ENCODE measurements around the gene ATP5F1E. TPM values are rescaled to one million over a fixed set of nuclear protein-coding genes. Genes with fewer than 3 reads are reported as not detected.

ATP5F1E gene
- total RNA-seq, 1 experiment from 2014 or later = 41.1 TPM

DNA sequence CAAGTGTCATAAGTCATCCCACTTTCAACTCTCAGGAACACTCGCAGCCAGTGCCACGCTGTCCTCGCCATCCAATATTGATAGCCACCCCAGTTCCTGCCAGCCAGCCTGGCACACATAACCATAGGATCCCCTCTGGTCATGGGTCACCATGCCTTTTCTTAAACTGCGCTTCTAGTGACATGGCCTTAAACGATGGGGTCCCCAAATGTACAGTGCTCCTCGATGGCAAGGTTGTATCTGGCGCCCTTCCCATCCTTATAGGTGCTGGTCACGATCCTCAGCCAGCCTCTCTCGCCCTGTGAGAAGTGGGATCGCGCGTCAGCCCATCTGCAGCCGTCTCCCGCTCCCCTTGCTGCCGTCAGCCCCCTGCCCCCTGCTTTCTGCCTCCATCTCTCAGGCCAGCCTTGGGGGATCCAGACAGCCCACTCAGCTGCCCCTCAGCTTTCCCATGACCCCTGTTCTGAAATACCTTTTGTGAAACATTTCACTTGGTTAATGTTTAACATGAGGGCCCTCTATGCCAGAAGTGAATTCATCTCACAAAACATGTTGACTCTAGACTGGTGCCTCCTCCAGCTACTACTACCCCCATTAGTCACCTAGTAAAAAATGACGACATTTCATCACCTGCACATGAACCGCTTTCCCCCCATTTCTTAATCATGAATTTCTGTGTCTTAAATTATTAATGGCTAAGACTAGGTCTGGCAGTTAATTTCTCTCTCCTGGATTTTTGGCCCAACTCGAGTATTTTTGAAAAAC, 36.5 kb downstream of the ATP5F1E start:
- DNase-seq (ENCODE audit: low spot score) (no peak), ATAC-seq (no peak)
- H3K4me3 Mint-ChIP-seq = no peak overlapping the region
- H3K27me3 Mint-ChIP-seq (ENCODE audit: low read depth) = no peaks in the 10 kb centered on the region
- H3K4me1 Mint-ChIP-seq = no peaks in the 10 kb centered on the region
- CTCF ChIA-PET = no interaction called here
- POLR2A ChIA-PET = interaction anchor here (1.0 kb wide), 1 partner anchor 13 kb away, joined by 8 read pairs; no protein-coding TSS in a partner anchor
- no peaks in the 10 kb centered on the region for H3K9me3 Mint-ChIP-seq
- peaks cover 58% of the 10 kb centered on the region for H3K36me3 Mint-ChIP-seq
- no peak overlapping the region for H3K27ac Mint-ChIP-seq
- TF ChIP-seq CREB1 (CRISPR knock-in tag; IDR thresholded peaks at IDR 0.05) (no peak), TEAD4 (CRISPR knock-in tag; IDR thresholded peaks at IDR 0.05) (no peak), CREM (CRISPR knock-in tag; IDR thresholded peaks at IDR 0.05) (no peak), GABPB1 (CRISPR knock-in tag; IDR thresholded peaks at IDR 0.05) (peak; percentile 86), TP53 (CRISPR knock-in tag; IDR thresholded peaks at IDR 0.05) (no peak), TEAD1 (CRISPR knock-in tag; IDR thresholded peaks at IDR 0.05) (no peak)

DNA sequence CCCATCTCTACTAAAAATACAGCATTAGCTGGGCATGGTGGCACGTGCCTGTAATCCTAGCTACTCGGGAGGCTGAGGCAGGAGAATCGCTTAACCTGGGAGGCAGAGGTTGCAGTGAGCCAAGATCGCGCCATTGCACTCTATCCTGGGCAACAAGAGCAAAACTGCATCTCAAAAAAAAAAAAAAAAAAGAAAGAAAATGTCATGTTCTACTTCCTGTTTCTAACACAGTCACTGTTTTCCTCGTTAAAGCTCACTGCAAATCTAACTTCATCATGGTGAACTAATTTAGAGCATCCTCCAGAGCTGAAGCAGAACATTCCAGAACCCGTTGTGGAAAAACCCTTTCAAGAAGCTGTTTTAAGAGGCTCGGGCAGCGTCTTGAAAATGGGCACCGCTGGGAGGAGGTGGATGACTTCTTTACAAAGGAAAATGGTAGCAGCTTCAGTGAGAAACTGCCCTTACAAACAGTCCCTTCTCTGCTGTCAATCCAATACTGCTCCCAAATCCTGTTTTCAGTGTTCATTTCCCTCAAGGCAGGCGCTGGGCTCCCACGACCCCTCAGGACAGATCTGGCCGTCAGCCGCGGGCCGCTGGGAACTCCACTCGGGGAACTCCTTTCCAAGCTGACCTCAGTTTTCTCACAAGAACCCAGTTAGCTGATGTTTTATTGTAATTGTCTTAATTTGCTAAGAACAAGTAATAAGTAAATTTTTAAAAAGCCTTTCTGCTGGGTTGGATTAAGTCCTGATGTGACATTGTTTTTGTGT, 37.6 kb downstream of the ATP5F1E start:
- POLR2A ChIA-PET = interaction anchor here (0.7 to 1.0 kb wide), 3 partner anchors 14 to 95 kb away, joined by 3 to 8 read pairs (median 4); no protein-coding TSS in a partner anchor
- H3K27ac Mint-ChIP-seq = no peak overlapping the region
- CTCF ChIA-PET = no interaction called here
- peaks cover 65% of the 10 kb centered on the region for H3K36me3 Mint-ChIP-seq
- no peaks in the 10 kb centered on the region for H3K27me3 Mint-ChIP-seq (ENCODE audit: low read depth)
- ATAC-seq = no peak
- no peak overlapping the region for H3K4me3 Mint-ChIP-seq
- no peaks in the 10 kb centered on the region for H3K4me1 Mint-ChIP-seq
- no peaks in the 10 kb centered on the region for H3K9me3 Mint-ChIP-seq
- DNase-seq (ENCODE audit: low spot score) = no peak
- TF ChIP-seq ZNF423 (CRISPR knock-in tag; IDR thresholded peaks at IDR 0.05) = no peak
- TF ChIP-seq KAT7 (CRISPR knock-in tag; IDR thresholded peaks at IDR 0.05; ENCODE audit: borderline replicate concordance) = no peak
- TF ChIP-seq, protein P1, sequence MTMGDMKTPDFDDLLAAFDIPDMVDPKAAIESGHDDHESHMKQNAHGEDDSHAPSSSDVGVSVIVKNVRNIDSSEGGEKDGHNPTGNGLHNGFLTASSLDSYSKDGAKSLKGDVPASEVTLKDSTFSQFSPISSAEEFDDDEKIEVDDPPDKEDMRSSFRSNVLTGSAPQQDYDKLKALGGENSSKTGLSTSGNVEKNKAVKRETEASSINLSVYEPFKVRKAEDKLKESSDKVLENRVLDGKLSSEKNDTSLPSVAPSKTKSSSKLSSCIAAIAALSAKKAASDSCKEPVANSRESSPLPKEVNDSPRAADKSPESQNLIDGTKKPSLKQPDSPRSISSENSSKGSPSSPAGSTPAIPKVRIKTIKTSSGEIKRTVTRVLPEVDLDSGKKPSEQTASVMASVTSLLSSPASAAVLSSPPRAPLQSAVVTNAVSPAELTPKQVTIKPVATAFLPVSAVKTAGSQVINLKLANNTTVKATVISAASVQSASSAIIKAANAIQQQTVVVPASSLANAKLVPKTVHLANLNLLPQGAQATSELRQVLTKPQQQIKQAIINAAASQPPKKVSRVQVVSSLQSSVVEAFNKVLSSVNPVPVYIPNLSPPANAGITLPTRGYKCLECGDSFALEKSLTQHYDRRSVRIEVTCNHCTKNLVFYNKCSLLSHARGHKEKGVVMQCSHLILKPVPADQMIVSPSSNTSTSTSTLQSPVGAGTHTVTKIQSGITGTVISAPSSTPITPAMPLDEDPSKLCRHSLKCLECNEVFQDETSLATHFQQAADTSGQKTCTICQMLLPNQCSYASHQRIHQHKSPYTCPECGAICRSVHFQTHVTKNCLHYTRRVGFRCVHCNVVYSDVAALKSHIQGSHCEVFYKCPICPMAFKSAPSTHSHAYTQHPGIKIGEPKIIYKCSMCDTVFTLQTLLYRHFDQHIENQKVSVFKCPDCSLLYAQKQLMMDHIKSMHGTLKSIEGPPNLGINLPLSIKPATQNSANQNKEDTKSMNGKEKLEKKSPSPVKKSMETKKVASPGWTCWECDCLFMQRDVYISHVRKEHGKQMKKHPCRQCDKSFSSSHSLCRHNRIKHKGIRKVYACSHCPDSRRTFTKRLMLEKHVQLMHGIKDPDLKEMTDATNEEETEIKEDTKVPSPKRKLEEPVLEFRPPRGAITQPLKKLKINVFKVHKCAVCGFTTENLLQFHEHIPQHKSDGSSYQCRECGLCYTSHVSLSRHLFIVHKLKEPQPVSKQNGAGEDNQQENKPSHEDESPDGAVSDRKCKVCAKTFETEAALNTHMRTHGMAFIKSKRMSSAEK (CRISPR knock-in tag; IDR thresholded peaks at IDR 0.05; ENCODE audit: borderline replicate concordance) = no peak
- TF ChIP-seq NR2C2 (CRISPR knock-in tag; IDR thresholded peaks at IDR 0.05) = no peak
- TF ChIP-seq OVOL2 (CRISPR knock-in tag; IDR thresholded peaks at IDR 0.05; ENCODE audit: borderline replicate concordance) = no peak
- no peak for TF ChIP-seq SP1 (CRISPR knock-in tag; conservative IDR thresholded peaks at IDR 0.05)
- no peak for TF ChIP-seq JAZF1 (CRISPR knock-in tag; IDR thresholded peaks at IDR 0.05)
- no peak for TF ChIP-seq TEAD4 (CRISPR knock-in tag; IDR thresholded peaks at IDR 0.05)
- no peak for TF ChIP-seq NFYB (CRISPR knock-in tag; conservative IDR thresholded peaks at IDR 0.05; ENCODE audit: low read depth)
- TF ChIP-seq, protein P2, sequence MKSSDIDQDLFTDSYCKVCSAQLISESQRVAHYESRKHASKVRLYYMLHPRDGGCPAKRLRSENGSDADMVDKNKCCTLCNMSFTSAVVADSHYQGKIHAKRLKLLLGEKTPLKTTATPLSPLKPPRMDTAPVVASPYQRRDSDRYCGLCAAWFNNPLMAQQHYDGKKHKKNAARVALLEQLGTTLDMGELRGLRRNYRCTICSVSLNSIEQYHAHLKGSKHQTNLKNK (CRISPR knock-in tag; IDR thresholded peaks at IDR 0.05) = no peak
- TF ChIP-seq, protein P3, sequence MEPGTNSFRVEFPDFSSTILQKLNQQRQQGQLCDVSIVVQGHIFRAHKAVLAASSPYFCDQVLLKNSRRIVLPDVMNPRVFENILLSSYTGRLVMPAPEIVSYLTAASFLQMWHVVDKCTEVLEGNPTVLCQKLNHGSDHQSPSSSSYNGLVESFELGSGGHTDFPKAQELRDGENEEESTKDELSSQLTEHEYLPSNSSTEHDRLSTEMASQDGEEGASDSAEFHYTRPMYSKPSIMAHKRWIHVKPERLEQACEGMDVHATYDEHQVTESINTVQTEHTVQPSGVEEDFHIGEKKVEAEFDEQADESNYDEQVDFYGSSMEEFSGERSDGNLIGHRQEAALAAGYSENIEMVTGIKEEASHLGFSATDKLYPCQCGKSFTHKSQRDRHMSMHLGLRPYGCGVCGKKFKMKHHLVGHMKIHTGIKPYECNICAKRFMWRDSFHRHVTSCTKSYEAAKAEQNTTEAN (CRISPR knock-in tag; IDR thresholded peaks at IDR 0.05) = no peak
- no peak for TF ChIP-seq ZNF396 (CRISPR knock-in tag; IDR thresholded peaks at IDR 0.05; ENCODE audit: borderline replicate concordance)
- TF ChIP-seq, protein P4, sequence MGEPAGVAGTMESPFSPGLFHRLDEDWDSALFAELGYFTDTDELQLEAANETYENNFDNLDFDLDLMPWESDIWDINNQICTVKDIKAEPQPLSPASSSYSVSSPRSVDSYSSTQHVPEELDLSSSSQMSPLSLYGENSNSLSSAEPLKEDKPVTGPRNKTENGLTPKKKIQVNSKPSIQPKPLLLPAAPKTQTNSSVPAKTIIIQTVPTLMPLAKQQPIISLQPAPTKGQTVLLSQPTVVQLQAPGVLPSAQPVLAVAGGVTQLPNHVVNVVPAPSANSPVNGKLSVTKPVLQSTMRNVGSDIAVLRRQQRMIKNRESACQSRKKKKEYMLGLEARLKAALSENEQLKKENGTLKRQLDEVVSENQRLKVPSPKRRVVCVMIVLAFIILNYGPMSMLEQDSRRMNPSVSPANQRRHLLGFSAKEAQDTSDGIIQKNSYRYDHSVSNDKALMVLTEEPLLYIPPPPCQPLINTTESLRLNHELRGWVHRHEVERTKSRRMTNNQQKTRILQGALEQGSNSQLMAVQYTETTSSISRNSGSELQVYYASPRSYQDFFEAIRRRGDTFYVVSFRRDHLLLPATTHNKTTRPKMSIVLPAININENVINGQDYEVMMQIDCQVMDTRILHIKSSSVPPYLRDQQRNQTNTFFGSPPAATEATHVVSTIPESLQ (CRISPR knock-in tag; IDR thresholded peaks at IDR 0.05) = no peak
- TF ChIP-seq PRRX2 (CRISPR knock-in tag; IDR thresholded peaks at IDR 0.05) = no peak
- no peak for TF ChIP-seq ZNF219 (CRISPR knock-in tag; IDR thresholded peaks at IDR 0.05; ENCODE audit: borderline replicate concordance)
- TF ChIP-seq, protein P5, sequence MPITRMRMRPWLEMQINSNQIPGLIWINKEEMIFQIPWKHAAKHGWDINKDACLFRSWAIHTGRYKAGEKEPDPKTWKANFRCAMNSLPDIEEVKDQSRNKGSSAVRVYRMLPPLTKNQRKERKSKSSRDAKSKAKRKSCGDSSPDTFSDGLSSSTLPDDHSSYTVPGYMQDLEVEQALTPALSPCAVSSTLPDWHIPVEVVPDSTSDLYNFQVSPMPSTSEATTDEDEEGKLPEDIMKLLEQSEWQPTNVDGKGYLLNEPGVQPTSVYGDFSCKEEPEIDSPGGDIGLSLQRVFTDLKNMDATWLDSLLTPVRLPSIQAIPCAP (CRISPR knock-in tag; IDR thresholded peaks at IDR 0.05) = no peak
- TF ChIP-seq, protein P6, sequence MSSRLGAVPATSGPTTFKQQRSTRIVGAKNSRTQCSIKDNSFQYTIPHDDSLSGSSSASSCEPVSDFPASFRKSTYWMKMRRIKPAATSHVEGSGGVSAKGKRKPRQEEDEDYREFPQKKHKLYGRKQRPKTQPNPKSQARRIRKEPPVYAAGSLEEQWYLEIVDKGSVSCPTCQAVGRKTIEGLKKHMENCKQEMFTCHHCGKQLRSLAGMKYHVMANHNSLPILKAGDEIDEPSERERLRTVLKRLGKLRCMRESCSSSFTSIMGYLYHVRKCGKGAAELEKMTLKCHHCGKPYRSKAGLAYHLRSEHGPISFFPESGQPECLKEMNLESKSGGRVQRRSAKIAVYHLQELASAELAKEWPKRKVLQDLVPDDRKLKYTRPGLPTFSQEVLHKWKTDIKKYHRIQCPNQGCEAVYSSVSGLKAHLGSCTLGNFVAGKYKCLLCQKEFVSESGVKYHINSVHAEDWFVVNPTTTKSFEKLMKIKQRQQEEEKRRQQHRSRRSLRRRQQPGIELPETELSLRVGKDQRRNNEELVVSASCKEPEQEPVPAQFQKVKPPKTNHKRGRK (CRISPR knock-in tag; IDR thresholded peaks at IDR 0.05; ENCODE audit: borderline replicate concordance) = no peak
- no peak for TF ChIP-seq ETV6 (CRISPR knock-in tag; IDR thresholded peaks at IDR 0.05)
